SIG-M5 treated with dmso at 0.1 percent for 504 hours (cell line): ENCODE data around the gene PLGRKT.
"Not testable (repeated sequence)": the region's sequence is repeated elsewhere in the genome, so short reads cannot be mapped to it uniquely, and the experiment has no call there.

Source experiments
- DNase-seq: peaks from one replicate; lab custom pipeline; 2025; ENCODE audit not compliant: unreplicated experiment; lab: John Stamatoyannopoulos, UW

PLGRKT gene, protein sequence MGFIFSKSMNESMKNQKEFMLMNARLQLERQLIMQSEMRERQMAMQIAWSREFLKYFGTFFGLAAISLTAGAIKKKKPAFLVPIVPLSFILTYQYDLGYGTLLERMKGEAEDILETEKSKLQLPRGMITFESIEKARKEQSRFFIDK

DNA sequence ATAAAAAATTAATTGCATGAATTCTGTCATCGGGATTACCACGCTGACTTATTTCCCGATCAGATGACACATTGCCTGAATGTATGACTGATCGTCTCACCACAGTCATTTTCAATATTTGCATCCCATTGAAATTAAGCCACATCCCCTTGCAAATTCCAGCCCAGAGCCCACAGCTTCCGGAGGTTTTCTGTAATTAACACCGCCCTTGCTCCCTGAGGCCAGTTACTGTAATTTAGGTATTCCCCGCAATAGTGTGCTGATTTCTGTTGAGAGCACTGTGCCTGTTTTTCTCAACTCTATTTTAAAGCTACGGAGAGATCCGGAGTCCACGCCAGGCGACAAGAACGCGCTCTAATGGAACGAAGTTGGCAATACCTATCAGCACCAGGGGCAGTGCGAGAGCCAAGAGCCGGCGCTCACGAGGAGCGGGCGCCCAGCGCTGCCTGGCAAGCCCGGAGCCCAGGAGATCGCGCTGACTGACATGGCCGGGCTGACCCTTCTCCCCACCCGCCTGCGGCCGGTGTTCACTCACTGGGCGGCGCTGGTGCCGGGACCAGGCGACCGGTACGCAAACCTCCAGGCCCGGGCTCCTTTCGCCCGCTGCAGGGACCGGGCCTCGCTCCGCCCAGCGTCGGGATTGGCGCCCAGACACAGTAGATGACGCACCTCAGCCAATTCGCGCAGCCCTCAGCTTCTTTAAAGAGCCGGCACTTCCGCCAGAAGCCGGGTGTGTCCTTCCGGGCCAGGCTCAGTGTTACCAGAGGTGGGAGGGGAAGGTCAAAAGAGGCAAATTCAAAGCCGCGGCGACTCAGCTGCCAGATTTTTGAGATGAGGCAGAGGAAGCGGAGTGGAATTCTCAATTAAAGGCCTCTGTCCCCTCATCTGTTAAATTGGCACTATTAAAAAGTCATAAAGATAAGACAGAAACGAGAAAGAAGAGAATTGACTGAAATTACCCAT, at the start of gene PLGRKT:
TSS of gene PLGRKT (minus strand) at position 672 of the 963 bp plus-strand sequence. CDS start 5,948 bp downstream, outside the sequence.
- peak; percentile 91 for DNase-seq

GRCh38 chr9:5486988-5487387, 49.3 kb upstream of the PLGRKT start:
- no peak for DNase-seq

DNA sequence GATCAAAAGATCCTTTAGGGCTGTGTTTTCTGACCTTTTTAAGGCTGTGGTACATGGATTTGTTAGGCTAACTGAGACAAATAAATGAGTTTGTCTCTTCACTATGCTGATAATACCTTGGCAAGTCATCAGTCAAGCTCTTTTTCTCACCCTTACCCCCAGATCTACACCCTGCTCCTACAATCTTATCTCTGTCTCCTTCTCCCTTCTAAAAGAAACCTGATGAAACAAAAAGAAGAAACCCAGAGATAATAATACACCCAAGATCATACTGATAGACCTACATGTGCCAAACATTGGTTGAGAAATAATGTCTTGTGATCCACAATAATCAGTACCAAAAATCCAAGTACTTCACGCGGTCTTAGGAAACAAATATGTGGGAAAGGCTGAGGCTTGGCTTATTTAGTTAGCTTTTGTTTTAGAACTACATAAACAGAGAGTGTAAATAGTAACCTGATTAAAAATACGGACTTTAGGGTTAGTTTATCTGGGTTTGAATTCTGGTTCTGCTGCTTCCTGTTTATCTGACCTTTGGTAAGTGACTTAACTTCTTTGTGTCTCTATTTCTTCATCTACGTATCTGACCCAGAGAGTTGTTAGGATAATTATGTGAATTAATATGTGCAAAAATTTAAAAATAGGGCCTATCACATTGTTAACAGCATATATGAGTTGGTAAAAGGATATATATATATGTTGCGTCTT, 47.8 kb upstream of the PLGRKT start:
- no peak for DNase-seq

DNA sequence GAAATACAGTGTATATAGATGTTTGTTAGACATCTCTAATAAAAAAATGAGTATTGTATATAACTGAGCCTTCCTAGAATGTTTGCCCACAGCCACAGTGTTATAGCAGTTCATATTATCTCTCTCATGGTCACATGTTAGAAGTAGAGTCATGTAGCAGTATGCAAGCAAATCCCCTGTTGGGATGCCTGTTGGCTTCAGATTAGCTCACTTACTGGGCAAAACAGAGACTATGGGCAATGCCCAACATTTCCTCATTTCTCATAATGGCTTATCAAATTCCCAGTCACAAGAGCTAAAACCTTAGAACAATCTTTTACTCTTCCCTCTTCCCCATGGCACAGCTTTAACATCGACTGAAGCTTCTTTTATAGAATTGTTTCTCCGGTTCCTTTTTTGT, 45.6 kb upstream of the PLGRKT start:
- DNase-seq: no peak

- no peak for DNase-seq
These were observed 44.5 kb upstream of the PLGRKT start for GRCh38 chr9:5482194-5482593.

DNA sequence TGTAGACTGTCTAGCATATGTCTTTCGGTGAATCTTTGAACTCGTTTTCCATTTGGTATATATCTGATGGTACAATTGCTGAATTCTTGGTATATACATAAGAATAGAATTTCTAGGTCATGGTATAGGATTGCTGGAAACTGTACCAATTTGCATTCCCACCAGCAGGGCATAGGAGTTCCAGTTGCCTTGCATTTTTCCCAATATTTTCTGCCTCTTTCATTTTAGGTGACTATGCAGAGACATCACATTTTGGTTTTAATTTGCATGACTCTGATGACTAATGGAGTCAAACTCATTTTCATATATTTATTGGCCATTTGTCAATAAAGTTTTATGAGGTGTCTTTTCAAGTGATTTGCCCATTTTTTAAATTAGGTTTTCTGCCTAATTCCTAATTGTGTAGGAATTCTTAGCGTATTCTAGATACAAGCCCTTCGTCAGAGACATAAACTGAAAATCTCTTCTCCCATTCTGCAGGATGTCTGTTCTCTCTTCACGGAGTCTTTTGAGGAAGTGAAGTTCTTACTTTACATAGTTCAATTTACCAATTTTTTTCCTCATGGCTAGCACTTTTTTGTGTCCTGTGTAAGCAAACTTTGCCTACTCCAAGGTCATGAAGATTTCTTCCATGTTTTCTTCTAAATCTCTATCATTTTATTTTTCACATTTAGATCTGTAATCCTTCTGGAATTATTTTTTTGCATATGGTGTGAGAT, 43.8 kb upstream of the PLGRKT start:
- DNase-seq: no peak

DNA sequence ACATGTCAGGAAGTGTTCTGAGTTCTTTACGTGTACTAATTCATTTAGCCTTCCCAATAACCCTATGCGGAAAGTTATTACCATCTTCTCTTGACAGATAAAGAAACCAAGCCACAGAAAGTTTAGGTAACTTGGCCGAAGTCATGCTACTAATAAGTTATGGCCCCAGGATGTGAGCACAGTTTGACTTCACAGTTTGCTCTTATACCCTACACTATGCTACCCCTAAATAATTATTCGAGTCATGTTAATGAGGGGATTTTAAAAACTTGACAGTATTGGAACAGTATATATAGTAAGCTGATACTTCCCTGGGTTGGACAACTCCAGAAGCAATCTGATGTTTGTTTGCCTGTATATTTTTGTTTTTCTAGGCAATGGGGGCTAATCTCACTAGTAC, 43.2 kb upstream of the PLGRKT start:
- no peak for DNase-seq

DNA sequence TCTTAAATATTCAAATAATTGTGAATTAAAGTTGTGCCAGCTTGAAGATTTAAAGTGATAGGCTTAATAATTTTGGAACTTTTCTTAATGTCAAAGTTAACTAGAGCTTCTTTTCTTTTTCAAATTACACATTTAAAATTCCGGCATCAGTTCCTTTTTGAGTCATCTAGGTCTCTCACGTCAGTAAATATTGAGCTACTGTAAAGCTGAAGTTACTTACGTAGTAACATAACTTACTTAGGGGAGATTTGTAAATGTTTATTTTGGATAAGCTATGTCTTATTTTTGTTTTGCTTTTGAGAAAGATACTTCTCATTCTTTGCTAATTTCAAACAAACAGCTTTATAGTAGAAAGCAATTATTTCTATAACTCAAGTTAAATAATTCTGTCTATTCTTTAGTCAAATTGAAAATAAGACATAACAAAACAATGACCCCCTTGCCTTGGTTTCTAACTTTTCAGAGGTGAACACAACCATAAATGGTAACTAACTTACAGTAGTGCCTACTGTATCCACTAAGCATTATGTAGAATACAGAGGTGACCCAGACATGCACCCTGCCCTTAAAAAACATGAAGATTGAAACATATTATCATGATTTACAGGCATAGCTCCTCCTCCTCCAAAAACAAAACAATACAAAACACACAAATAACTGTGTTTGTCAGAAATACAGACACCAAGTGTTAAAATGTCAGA, 42.4 kb upstream of the PLGRKT start:
- DNase-seq: no peak

DNA sequence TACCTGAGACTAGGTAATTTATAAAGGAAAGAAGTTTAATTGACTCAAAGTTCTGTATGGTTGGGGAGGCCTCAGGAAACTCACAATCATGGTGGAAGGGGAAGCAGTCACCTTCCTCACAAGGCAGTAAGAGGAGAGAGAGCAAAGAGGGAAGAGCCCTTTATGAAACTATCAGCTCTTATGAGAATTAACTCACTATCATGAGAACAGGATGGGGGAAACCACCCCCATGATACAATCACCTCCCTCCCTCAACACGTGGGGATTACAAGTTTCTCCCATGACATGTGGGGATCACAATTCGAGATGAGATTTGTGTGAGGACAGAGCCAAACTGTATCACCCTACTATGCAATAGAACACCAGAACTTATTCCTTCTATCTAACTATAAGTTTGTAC, 40.5 kb upstream of the PLGRKT start:
- no peak for DNase-seq

DNA sequence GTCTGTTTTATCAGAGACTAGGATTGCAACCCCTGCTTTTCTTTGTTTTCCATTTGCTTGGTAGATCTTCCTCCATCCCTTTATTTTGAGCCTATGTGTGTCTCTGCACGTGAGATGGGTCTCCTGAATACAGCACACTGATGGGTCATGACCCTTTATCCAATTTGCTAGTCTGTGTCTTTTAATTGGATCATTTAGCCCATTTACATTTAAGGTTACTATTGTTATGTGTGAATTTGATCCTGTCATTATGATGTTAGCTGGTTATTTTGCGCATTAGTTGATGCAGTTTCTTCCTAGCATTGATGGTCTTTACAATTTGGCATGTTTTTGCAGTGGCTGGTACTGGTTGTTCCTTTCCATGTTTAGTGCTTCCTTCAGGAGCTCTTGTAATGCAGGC, 37.9 kb upstream of the PLGRKT start:
- not testable (repeated sequence) for DNase-seq

- DNase-seq: no peak
These were observed 33.1 kb upstream of the PLGRKT start for GRCh38 chr9:5470816-5471215.

- DNase-seq: no peak
These were observed 32.4 kb upstream of the PLGRKT start for GRCh38 chr9:5470122-5470521.

- no peak for DNase-seq
These were observed 31.1 kb upstream of the PLGRKT start for GRCh38 chr9:5468850-5469249.

DNA sequence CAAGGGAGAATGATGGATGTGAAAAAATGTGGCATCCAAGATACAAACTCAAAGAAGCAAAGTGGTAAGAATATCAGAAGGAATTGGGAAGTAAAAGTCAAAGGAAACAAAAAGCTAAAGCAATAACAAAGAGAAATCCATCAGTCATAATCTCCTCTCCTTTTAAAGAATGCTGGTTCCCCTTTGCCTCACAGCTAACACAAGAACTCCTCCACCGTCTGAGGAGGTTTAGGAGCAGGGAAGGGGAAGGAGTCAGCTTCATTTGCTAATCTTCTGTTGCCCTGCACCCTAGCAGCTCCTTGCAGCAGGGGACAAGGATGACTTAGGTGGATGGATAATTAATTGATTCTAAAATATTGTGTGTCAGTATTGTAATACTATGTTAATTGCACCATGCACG, 29.0 kb upstream of the PLGRKT start:
- no peak for DNase-seq

DNA sequence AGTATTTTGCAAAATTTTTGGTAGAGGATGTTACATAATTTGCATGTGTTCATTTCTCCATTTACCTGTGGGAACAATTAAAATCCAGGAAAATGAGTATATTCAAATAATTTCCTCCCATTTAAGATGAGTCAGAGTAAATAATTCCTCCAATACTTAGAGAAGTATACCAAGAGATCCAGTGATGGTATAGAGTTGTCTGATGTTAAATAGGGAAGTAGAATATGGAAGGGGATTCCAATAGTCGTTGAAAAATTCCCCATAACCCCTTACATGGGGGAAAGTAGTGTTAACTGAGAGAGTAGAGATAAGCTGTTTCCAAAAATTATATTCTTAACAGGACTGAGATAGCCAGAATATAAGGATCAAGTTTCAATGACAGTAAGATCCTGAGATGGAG, 28.3 kb upstream of the PLGRKT start:
- DNase-seq: no peak

- DNase-seq: not testable (repeated sequence)
These were observed 27.2 kb upstream of the PLGRKT start for GRCh38 chr9:5464831-5465330.

- DNase-seq: no peak
These were observed 22.4 kb upstream of the PLGRKT start for GRCh38 chr9:5460157-5460556.

GRCh38 chr9:5459289-5459829, 21.6 kb upstream of the PLGRKT start:
- DNase-seq: no peak

- no peak for DNase-seq
These were observed 17.5 kb upstream of the PLGRKT start for GRCh38 chr9:5455181-5455580.

GRCh38 chr9:5453673-5454072, 15.9 kb upstream of the PLGRKT start:
- DNase-seq: no peak
